Effector memory CD8-positive, alpha-beta T cell (primary cell): ENCODE data around the gene CACHD1.
A peak's percentile ranks its signal among the peaks of the same experiment; 100 is the strongest.

Experiments
- ATAC-seq: fragments of 150-1000 bp; cut with Tn5 transposase; replicated peaks from 2 replicates; pipeline ENCODE4 v1.10.0; 2021; ENCODE audit warnings: mild to moderate bottlenecking, moderate library complexity
- DNase-seq, 3 experiments: peaks; one replicate each; pipeline ENCODE4 v3.0.0; 2021
- H3K27ac Mint-ChIP-seq, 2 donors: one replicate each; pipeline ENCODE4 v1.8.0; 2022; ENCODE audit warnings: mild to moderate bottlenecking in 2 of 2, mixed read lengths in 2 of 2, moderate library complexity in 2 of 2
- H3K27me3 Mint-ChIP-seq, 2 donors: one replicate each; pipeline ENCODE4 v1.8.0; 2022; ENCODE audit warnings: mixed read lengths in 2 of 2
- H3K36me3 Mint-ChIP-seq: one replicate; pipeline ENCODE4 v1.8.0; 2022; ENCODE audit warnings: mild to moderate bottlenecking, moderate library complexity, mixed read lengths; ENCODE audit not compliant: insufficient read depth
- H3K4me1 Mint-ChIP-seq, 2 donors: one replicate each; pipeline ENCODE4 v1.8.0; 2022; ENCODE audit warnings: low read depth in 2 of 2, mixed read lengths in 2 of 2
- H3K4me3 Mint-ChIP-seq, 2 donors: one replicate each; pipeline ENCODE4 v1.8.0; 2022; ENCODE audit warnings: mild to moderate bottlenecking in 2 of 2, mixed read lengths in 2 of 2, moderate library complexity in 2 of 2
- H3K9me3 Mint-ChIP-seq, 2 donors: one replicate each; pipeline ENCODE4 v1.8.0; 2022; ENCODE audit warnings: mixed read lengths in 2 of 2
- total RNA-seq, 9 experiments: gene quantifications; one replicate each; lab custom pipeline; 2026; lab: John Stamatoyannopoulos, UW

CACHD1 gene
- 0 to 1.4 (median 0.24) reads per million in 9 experiments for total RNA-seq

DNA sequence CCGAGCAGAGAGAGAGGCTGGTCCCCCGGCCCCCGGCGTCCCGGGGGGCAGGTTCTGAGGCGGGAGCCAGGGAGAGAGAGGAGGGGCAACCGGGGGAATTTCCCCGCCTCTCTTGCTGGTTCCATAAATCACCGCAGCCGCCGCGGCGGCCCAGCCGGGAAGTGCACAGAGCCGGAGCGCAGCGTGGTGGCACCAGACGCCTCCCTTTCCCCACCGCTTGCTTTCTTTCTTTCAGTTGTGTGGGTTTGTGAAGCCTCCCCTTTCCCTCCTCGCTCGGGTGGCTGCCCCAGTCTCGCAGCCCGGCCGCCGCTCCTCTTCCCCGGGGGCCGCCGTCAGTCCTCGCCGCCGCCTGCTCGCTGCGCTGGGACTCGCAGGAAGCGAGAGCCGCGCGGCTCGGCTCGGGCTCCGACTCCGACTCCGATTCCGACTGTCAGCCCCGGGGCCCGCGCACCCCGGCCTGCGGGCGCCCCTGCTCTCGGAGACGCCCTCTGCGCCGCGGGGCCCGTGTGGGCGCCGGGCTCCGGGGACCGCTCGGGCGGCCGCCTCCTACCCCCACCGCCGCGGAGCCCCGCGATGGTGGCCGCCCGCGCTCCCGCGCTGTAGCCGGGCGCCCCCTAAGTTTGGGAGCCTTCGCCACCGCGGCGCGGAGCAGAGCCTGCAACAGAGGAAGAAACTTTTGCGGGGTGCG lies at the start of gene CACHD1:
Gene CACHD1 (plus strand): TSS at position 153 of the 688 bp plus-strand sequence. CDS start 616 bp downstream, outside the sequence.
- Mint-ChIP-seq H3K36me3 (peaks cover 3% of the 10 kb centered on the region), H3K9me3 (no peaks in the 10 kb centered on the region), H3K4me1 (peaks cover 6 to 8% of the 10 kb centered on the region in 2 donors), H3K27me3 (peaks cover 60 to 75% of the 10 kb centered on the region in 2 donors), H3K27ac (no peak within 1 kb of the TSS), H3K4me3 (peak within 1 kb of the TSS; percentile 63 to 72)
- DNase-seq (no peak), ATAC-seq (peak; percentile 29)

DNA sequence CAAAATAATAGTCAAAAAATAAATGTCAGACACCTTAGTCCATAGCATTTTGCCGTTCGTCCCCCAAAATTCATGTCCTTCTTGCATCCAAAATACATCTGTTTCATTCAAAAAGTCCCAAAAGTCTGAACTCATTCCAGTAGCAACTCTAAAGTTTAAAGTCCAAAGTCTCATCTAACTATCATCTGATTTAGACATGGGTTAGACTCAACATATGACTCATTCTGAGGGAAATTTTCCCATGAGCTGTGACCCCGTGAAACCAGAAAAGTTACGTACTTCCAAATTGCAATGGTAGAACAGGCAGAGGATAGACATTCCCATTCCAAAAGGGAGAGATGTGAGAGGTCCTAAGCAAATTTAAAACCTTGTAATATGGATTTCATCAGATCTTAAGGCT lies 48.6 kb upstream of the CACHD1 start:
- DNase-seq, result no peak
- Mint-ChIP-seq H3K9me3 (peaks cover 0 to 2% of the 10 kb centered on the region in 2 donors), H3K27ac (no peak overlapping the region), H3K27me3 (peaks cover 0 to 8% of the 10 kb centered on the region in 2 donors), H3K4me1 (no peaks in the 10 kb centered on the region), H3K36me3 (peaks cover 3% of the 10 kb centered on the region), H3K4me3 (no peak overlapping the region)
- no peak for ATAC-seq

DNA sequence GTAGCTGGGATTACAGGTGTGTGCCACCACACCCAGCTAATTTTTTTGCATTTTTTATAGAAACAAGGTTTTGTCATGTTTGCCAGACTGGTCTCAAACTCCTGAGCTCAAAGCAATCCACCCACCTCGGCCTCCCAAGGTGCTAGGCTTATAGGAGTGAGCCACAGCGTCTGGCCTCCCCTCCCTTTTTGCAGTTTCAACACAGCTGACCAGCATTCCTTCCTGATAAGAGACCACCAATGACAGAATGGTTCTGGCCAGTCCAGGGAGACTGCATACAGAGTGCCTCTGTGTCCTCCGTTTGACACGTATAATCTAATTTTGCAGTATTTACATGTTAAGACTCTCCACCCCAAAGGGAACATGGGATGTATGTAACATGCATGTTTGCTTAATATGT lies 46.4 kb upstream of the CACHD1 start:
- Mint-ChIP-seq H3K27me3 (peaks cover 0 to 8% of the 10 kb centered on the region in 2 donors), H3K4me1 (no peaks in the 10 kb centered on the region), H3K4me3 (no peak overlapping the region)

DNA sequence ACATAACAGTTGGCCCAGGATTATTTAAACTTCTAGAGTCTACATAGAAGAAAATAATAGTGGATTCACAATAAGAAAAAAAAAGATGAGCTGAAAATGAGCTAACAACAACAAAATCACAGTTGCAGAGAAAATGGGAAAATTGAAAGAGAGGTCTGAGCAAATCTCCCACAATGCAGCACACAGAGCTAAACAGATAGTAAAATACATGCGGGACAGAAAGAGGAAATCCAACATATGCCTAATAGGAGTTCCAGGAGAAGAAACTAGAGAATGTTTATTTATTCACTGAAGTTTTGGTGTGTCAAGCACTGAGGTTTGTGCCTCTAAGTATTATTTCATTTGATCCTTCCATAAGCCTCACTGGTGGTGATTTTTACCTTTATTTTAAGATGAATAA lies 45.5 kb upstream of the CACHD1 start:
- Mint-ChIP-seq H3K36me3 (peaks cover 3% of the 10 kb centered on the region), H3K9me3 (peaks cover 0 to 2% of the 10 kb centered on the region in 2 donors), H3K27me3 (peaks cover 0 to 8% of the 10 kb centered on the region in 2 donors), H3K4me3 (no peak overlapping the region), H3K27ac (no peak overlapping the region), H3K4me1 (no peaks in the 10 kb centered on the region)
- DNase-seq, result no peak
- no peak for ATAC-seq

More for the DNA sequence above, 46.4 kb upstream of the CACHD1 start:
- ATAC-seq (no peak), DNase-seq (no peak)
- Mint-ChIP-seq H3K27ac (no peak overlapping the region), H3K36me3 (peaks cover 3% of the 10 kb centered on the region), H3K9me3 (peaks cover 0 to 2% of the 10 kb centered on the region in 2 donors)

DNA sequence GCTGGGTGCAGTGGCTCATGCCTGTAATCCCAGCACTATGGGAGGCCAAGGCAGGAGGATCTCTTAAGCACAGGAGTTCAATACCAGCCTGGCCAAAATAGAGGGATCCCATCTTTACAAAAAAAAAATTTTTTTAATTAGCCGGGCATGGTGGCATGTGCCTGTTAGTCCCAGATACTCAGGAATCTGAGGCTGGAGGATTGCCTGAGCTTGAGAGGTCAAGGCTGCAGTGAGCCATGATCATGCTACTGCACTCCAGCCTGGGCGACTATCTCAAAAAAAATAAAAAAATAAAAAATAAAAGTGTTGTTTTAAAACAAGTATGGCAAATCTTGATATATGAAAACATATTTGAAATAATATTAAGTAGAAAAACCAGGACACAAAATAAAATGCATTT lies 44.4 kb upstream of the CACHD1 start:
- H3K27ac Mint-ChIP-seq, result no peak overlapping the region
- ATAC-seq, result no peak

DNA sequence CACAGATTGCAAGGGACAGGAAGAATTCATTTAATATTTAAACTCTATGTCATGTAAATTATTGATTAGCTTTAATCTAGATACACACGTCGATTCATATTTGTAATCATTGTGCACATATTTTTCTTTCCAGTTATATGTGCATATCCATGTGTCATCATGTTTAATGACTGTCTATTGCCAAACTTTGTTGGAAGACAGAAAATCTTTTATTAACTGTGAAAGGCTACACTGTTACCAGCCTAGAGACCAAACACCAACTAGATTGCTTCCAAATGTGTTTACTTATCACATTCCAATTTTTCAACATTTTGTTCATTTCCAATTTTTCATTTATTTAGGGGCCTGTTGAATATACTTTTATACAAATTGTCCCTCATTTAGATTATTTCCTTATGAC lies 43.2 kb upstream of the CACHD1 start:
- no peak for ATAC-seq
- DNase-seq, result no peak
- Mint-ChIP-seq H3K27me3 (peaks cover 0 to 8% of the 10 kb centered on the region in 2 donors), H3K4me3 (no peak overlapping the region), H3K4me1 (no peaks in the 10 kb centered on the region), H3K36me3 (peaks cover 3% of the 10 kb centered on the region), H3K9me3 (peaks cover 0 to 2% of the 10 kb centered on the region in 2 donors), H3K27ac (no peak overlapping the region)

More for the DNA sequence above, 44.4 kb upstream of the CACHD1 start:
- DNase-seq, result no peak
- Mint-ChIP-seq H3K9me3 (peaks cover 0 to 2% of the 10 kb centered on the region in 2 donors), H3K4me3 (no peak overlapping the region), H3K27me3 (peaks cover 0 to 8% of the 10 kb centered on the region in 2 donors), H3K36me3 (peaks cover 3% of the 10 kb centered on the region), H3K4me1 (no peaks in the 10 kb centered on the region)

DNA sequence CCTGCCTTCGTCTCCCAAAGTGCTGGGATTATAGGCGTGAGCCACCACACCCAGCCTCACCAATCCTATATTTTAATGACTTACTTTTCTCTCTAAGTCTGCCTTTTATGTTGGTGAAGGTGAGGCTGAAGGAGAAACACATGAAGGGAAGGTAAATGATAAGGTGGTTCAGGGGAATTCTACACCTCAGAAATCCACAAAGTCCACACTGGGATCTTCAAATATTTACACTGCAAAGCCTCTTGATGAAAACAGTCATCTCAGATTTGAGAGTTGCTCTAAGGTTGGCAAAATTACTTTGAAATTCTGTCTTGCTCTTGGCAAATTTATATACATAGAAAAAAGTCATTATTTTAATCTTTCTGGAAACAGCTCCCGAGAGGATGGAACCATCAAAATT lies 42.0 kb upstream of the CACHD1 start:
- H3K9me3 Mint-ChIP-seq, result no peaks in the 10 kb centered on the region
- peaks cover 0 to 7% of the 10 kb centered on the region in 2 donors for H3K27me3 Mint-ChIP-seq
- no peak overlapping the region for H3K27ac Mint-ChIP-seq
- no peak for ATAC-seq
- peaks cover 3% of the 10 kb centered on the region for H3K36me3 Mint-ChIP-seq
- DNase-seq, result no peak
- no peaks in the 10 kb centered on the region for H3K4me1 Mint-ChIP-seq
- no peak overlapping the region for H3K4me3 Mint-ChIP-seq

DNA sequence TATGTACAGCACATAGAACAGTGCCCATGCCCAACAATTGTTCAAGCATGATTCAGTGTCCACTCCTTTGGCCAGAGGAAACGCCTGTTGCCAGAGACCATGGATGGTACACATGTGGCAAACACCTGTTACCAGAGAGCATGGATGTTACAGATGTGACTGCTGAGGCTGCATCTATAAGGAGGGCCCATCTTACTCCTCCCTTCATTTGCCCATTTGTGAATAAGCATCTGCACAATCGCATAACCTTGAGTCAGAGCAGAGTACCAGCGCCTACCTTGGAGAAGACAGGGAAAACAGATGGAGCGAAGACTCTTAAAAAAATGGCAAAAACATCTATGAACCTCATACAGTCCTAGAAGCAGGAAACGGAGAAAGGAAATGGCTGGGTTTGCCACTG lies 36.6 kb upstream of the CACHD1 start:
- Mint-ChIP-seq H3K4me3 (no peak overlapping the region), H3K27ac (no peak overlapping the region), H3K4me1 (no peaks in the 10 kb centered on the region), H3K9me3 (no peaks in the 10 kb centered on the region), H3K27me3 (peaks cover 7 to 20% of the 10 kb centered on the region in 2 donors), H3K36me3 (no peaks in the 10 kb centered on the region)
- DNase-seq (no peak), ATAC-seq (no peak)

DNA sequence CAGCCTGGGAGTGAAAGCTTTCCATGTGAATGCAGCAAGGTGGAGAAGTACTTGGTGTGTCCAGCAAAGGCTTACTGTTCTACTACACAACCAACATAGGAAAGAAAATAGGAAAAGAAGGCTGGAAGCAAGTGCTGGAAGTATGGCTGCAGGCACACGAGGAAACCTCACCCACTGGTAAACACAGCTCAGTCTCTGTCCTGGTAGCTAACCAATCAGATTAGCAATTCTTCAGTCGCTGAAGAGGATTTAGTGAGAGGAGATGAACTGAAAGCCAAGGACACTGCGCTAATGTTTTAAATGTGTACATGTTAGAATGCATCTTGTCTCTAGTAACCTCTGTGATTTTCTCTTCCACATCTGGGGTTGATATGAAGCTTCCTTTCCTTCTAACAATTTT lies 36.2 kb upstream of the CACHD1 start:
- Mint-ChIP-seq H3K9me3 (no peaks in the 10 kb centered on the region), H3K4me3 (no peak overlapping the region), H3K27ac (no peak overlapping the region), H3K27me3 (peaks cover 7 to 20% of the 10 kb centered on the region in 2 donors), H3K36me3 (no peaks in the 10 kb centered on the region), H3K4me1 (no peaks in the 10 kb centered on the region)
- DNase-seq (no peak), ATAC-seq (no peak)

DNA sequence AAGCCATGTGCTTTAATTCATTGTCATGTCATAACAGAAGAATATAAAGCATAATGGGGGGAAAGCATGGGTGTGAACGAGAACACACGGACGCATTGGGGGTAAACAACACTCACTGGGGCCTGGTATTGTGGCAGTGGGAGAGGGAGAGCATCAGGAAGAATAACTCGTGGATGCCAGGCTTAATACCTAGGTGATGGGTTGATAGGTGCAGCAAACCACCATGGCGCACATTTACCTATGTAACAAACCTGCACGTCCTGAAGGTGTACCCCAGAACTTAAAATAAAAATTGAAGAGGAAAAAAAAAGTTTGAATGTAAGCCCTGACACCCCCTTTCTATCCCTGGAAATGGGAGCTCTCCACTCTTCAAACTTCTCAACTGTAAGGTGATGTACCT lies 34.9 kb upstream of the CACHD1 start:
- H3K4me1 Mint-ChIP-seq, result no peaks in the 10 kb centered on the region
- ATAC-seq (no peak), DNase-seq (no peak)
- H3K27ac Mint-ChIP-seq, result no peak overlapping the region
- H3K27me3 Mint-ChIP-seq, result peaks cover 7 to 20% of the 10 kb centered on the region in 2 donors
- H3K36me3 Mint-ChIP-seq, result no peaks in the 10 kb centered on the region
- H3K4me3 Mint-ChIP-seq, result no peak overlapping the region
- no peaks in the 10 kb centered on the region for H3K9me3 Mint-ChIP-seq

DNA sequence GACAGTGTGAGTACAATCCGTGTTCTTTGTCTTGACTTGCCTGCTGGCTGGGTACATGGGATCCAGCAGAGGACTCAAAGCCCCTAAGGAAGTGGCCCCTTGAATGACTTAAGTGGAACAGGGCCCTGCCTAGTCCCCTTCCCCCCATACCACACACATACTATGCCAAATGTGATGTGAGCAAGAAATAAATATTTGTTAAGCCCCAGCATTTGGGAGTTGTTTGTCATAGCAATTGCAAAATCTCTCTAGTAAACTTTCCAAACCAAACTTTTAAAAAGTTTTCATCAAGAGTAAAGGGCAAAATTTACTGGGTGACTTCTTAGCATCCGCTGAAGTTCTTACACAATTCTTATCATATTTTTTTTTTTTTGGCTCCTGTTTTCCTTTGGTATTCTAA lies 32.5 kb upstream of the CACHD1 start:
- no peaks in the 10 kb centered on the region for H3K9me3 Mint-ChIP-seq
- DNase-seq, result no peak

DNA sequence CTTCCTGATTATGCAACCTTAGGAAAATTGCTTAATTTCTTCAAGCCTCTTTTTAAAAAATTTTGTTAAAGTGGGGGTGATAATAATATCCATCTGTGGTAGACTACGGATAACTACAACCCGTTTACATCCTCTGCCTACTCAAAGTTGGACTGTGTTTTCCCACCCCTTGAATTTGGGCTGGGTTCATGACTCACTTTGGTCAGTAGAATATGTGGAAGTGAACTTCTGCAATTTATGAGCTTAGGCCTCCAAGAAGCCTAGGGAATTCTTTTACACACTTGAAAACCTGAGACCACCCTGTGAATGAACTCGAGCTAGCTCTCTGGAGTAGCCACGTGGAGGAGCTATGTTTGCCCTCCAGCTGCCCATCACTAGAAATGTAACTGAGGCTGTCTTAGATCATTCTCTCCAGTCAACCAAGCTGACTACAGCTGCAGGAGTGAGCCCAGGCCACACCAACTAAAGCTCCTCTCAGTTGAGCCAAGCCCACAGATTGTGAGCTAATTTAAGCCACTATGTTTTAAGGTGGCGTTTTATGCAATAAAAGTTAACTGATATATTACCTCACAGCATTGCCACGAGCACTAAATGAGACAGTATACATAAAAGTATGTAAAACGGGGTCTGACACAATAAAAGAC lies 29.6 kb upstream of the CACHD1 start:
- Mint-ChIP-seq H3K9me3 (no peaks in the 10 kb centered on the region), H3K27ac (no peak overlapping the region), H3K4me3 (no peak overlapping the region), H3K36me3 (no peaks in the 10 kb centered on the region), H3K27me3 (no peaks in the 10 kb centered on the region), H3K4me1 (no peaks in the 10 kb centered on the region)
- no peak for ATAC-seq
- no peak for DNase-seq

More for the DNA sequence above, 32.5 kb upstream of the CACHD1 start:
- Mint-ChIP-seq H3K4me3 (no peak overlapping the region), H3K27me3 (peaks cover 7 to 17% of the 10 kb centered on the region in 2 donors), H3K27ac (no peak overlapping the region), H3K36me3 (no peaks in the 10 kb centered on the region), H3K4me1 (no peaks in the 10 kb centered on the region)
- ATAC-seq, result no peak

DNA sequence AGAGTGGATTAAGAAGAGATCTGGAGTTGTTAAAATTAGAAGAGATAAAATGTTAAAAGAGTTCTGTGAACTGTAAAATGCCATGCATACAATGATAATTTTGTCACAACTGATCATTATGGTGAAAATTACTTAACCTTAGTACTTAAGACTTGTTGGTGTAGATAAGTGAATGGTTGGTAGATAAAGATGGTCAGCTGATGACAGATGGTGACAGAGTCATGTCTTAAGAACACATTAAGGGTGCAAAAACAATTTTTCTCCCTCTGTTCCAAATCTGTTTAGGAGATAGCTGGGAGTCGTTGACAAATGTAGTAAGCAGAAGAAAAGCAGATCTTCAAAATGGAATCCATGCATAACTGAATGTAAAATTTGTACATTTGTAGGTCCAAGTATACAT lies 18.5 kb upstream of the CACHD1 start:
- no peak for DNase-seq
- H3K27me3 Mint-ChIP-seq, result peaks cover 31% of the 10 kb centered on the region in 2 donors

DNA sequence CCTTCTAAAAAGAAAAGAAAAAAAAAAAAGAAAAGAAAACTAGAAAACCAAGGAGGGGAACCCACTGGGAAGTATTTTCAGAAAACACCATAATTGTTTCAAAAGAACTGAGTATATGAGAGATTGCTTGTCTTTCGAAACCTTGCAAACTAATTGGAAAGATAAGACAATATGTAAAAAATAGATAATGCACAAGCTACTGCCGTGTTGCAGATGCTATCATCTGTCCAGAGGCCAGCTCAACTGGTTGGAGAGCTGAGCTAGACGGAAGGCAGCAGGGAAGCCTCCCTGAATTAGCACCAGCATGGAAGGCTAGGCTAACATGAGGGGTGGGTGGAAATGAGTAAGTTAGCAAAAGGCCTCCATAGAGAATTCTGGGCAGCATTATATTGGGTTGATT lies 16.2 kb upstream of the CACHD1 start:
- ATAC-seq (no peak), DNase-seq (no peak)
- no peaks in the 10 kb centered on the region for H3K9me3 Mint-ChIP-seq
- H3K27ac Mint-ChIP-seq, result no peak overlapping the region
- no peaks in the 10 kb centered on the region for H3K36me3 Mint-ChIP-seq
- no peak overlapping the region for H3K4me3 Mint-ChIP-seq
- peaks cover 23 to 31% of the 10 kb centered on the region in 2 donors for H3K27me3 Mint-ChIP-seq
- H3K4me1 Mint-ChIP-seq, result no peaks in the 10 kb centered on the region

More for the DNA sequence above, 18.5 kb upstream of the CACHD1 start:
- Mint-ChIP-seq H3K4me3 (no peak overlapping the region), H3K4me1 (no peaks in the 10 kb centered on the region), H3K36me3 (no peaks in the 10 kb centered on the region), H3K27ac (no peak overlapping the region), H3K9me3 (no peaks in the 10 kb centered on the region)
- no peak for ATAC-seq
